ENCODE data around the gene INSRR. TPM values are rescaled to one million over a fixed set of nuclear protein-coding genes. Genes with fewer than 3 reads are reported as not detected.
A peak's percentile ranks its signal among the peaks of the same experiment; 100 is the strongest.

INSRR gene
- total and polyA plus RNA-seq, 9 of the 15 experiments (the other 6 are each of a cell fraction or from before 2014, with no cell fraction given) = 0.03 to 0.18 (median 0.06) TPM; not detected in 3

GRCh38 chr1:156812293-156812990, 46.5 kb downstream of the INSRR start (continued):
- TF ChIP-seq, protein P1, sequence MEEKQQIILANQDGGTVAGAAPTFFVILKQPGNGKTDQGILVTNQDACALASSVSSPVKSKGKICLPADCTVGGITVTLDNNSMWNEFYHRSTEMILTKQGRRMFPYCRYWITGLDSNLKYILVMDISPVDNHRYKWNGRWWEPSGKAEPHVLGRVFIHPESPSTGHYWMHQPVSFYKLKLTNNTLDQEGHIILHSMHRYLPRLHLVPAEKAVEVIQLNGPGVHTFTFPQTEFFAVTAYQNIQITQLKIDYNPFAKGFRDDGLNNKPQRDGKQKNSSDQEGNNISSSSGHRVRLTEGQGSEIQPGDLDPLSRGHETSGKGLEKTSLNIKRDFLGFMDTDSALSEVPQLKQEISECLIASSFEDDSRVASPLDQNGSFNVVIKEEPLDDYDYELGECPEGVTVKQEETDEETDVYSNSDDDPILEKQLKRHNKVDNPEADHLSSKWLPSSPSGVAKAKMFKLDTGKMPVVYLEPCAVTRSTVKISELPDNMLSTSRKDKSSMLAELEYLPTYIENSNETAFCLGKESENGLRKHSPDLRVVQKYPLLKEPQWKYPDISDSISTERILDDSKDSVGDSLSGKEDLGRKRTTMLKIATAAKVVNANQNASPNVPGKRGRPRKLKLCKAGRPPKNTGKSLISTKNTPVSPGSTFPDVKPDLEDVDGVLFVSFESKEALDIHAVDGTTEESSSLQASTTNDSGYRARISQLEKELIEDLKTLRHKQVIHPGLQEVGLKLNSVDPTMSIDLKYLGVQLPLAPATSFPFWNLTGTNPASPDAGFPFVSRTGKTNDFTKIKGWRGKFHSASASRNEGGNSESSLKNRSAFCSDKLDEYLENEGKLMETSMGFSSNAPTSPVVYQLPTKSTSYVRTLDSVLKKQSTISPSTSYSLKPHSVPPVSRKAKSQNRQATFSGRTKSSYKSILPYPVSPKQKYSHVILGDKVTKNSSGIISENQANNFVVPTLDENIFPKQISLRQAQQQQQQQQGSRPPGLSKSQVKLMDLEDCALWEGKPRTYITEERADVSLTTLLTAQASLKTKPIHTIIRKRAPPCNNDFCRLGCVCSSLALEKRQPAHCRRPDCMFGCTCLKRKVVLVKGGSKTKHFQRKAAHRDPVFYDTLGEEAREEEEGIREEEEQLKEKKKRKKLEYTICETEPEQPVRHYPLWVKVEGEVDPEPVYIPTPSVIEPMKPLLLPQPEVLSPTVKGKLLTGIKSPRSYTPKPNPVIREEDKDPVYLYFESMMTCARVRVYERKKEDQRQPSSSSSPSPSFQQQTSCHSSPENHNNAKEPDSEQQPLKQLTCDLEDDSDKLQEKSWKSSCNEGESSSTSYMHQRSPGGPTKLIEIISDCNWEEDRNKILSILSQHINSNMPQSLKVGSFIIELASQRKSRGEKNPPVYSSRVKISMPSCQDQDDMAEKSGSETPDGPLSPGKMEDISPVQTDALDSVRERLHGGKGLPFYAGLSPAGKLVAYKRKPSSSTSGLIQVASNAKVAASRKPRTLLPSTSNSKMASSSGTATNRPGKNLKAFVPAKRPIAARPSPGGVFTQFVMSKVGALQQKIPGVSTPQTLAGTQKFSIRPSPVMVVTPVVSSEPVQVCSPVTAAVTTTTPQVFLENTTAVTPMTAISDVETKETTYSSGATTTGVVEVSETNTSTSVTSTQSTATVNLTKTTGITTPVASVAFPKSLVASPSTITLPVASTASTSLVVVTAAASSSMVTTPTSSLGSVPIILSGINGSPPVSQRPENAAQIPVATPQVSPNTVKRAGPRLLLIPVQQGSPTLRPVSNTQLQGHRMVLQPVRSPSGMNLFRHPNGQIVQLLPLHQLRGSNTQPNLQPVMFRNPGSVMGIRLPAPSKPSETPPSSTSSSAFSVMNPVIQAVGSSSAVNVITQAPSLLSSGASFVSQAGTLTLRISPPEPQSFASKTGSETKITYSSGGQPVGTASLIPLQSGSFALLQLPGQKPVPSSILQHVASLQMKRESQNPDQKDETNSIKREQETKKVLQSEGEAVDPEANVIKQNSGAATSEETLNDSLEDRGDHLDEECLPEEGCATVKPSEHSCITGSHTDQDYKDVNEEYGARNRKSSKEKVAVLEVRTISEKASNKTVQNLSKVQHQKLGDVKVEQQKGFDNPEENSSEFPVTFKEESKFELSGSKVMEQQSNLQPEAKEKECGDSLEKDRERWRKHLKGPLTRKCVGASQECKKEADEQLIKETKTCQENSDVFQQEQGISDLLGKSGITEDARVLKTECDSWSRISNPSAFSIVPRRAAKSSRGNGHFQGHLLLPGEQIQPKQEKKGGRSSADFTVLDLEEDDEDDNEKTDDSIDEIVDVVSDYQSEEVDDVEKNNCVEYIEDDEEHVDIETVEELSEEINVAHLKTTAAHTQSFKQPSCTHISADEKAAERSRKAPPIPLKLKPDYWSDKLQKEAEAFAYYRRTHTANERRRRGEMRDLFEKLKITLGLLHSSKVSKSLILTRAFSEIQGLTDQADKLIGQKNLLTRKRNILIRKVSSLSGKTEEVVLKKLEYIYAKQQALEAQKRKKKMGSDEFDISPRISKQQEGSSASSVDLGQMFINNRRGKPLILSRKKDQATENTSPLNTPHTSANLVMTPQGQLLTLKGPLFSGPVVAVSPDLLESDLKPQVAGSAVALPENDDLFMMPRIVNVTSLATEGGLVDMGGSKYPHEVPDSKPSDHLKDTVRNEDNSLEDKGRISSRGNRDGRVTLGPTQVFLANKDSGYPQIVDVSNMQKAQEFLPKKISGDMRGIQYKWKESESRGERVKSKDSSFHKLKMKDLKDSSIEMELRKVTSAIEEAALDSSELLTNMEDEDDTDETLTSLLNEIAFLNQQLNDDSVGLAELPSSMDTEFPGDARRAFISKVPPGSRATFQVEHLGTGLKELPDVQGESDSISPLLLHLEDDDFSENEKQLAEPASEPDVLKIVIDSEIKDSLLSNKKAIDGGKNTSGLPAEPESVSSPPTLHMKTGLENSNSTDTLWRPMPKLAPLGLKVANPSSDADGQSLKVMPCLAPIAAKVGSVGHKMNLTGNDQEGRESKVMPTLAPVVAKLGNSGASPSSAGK (IDR thresholded peaks at IDR 0.05) = no peak
- TF ChIP-seq HDAC2 (IDR thresholded peaks at IDR 0.05) (0 out of 2 replicates have a peak, but pooled peaks have one; percentile 45), RFX7 (CRISPR knock-in tag; IDR thresholded peaks at IDR 0.05) (no peak), NR2C2 (CRISPR knock-in tag; IDR thresholded peaks at IDR 0.05) (no peak), NR2C2 (tag; IDR thresholded peaks at IDR 0.05) (no peak), SMARCA5 (IDR thresholded peaks at IDR 0.05) (peak; percentile 66; the same call in 1 of the 2 replicates), KHSRP (IDR thresholded peaks at IDR 0.05) (no peak), RBM25 (IDR thresholded peaks at IDR 0.05; ENCODE audit: low read depth, low read length, severe bottlenecking) (peak; percentile 66), RHOXF2B (CRISPR knock-in tag; conservative IDR thresholded peaks at IDR 0.05) (no peak)

Data from K562 (cell line).